Body of pancreas (tissue), 4 donors: Measurements from ENCODE around the gene ARAP2.

ENCODE experiments used
- CTCF ChIP-seq, 7 experiments: fragments of 450-650 bp in 4 of 7; fragments of 200-600 bp in 3 of 7; sonication (generic) in 3 of 7; IDR thresholded peaks; one replicate each; pipeline ENCODE4 v1.5.1; 2016 to 2019; ENCODE audit warnings: antibody characterized with exemption in 7 of 7
- POLR2A ChIP-seq, 3 donors: fragments of 450-650 bp; IDR thresholded peaks; one replicate each; pipeline ENCODE4 v1.6.1; 2016; ENCODE audit warnings: antibody characterized with exemption in 3 of 3, mild to moderate bottlenecking in 2 of 3

- TF ChIP-seq CTCF (IDR thresholded peaks at IDR 0.05) (no peak), POLR2A (IDR thresholded peaks at IDR 0.05) (no peak)
These were observed 8.2 kb downstream of the ARAP2 start for GRCh38 chr4:36236159-36236558.
